Stimulated activated CD4-positive, alpha-beta T cell treated with anti-CD3 and anti-CD28 coated beads, Interleukin-12 subunit alpha, Interleukin-12 subunit beta, amount 100 ng/mL, for 24 hours (primary cell): ENCODE data around the gene PKP2.

ENCODE experiments used
- DNase-seq, 2 experiments: peaks; one replicate each; pipeline ENCODE4 v3.0.0-alpha.2; 2020; ENCODE audit warnings: low read depth in 2 of 2

PKP2 gene

DNA sequence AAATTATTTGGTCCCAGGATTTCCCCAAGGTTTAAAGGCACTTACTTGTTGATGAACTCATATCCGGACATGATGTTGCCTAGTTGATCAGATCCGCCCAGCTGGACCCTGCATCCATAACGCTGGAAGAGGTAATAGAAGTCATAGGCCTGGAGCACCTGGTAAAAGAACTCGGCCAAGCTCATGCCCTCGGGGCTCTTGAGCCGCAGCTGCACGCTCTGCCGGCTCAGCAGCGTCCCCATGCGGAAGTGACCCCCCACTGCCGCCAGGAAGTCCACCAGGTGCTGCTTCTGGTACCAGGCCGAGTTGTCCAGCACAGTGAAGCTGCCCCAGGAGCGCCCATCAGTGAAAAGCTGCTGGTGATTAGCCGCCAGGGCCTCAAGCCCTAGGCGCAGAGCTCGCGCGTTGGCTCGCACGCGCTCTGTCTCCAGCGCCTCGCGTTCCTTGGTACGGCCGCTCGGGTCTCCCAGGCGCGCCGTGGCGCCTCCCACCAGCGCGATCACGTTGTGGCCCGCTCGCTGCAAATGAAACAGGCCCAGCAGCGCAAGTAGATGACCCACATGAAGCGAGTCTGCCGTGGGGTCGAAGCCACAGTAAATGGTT is 141.4 kb downstream of the PKP2 start:
- DNase-seq, result peak; percentile 42 to 60

DNA sequence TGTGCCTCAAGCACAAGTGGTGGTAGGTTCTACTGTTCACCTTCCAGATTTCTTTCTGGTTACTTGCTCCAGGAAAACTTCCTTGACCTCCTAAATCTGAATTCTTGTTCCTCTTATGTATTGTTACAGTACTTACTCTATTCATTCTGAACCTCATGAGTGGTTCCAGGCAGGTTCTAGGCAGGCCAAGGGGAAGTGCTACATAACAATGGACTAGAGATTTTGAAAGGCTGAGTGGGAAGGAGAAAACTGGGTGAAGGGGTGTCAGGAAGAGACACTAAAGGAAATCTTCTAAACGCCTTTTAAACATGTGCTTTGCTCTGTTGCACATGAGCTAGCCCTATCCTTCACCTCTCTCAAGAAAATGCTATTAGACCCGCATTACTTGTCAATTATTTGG is 142.5 kb downstream of the PKP2 start:
- DNase-seq, result no peak

DNA sequence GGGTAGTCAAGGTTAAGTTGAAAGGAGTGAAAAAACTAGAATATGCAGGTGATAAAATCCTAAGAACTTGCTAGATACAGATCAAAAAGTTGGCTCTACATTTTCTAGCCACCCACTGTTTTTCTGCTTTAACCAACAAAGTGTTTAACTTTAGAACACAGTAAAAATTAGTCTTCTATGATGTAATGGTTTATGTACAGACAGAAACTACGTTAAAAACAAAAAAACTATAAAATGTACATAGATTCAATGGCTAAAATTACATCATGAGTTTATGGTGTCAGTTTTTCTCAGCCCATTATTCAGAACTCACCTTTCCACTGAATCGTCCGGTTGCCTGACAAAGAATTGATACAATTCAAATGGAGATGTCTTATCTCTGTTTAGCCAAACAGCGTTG is 143.0 kb downstream of the PKP2 start:
- no peak for DNase-seq

DNA sequence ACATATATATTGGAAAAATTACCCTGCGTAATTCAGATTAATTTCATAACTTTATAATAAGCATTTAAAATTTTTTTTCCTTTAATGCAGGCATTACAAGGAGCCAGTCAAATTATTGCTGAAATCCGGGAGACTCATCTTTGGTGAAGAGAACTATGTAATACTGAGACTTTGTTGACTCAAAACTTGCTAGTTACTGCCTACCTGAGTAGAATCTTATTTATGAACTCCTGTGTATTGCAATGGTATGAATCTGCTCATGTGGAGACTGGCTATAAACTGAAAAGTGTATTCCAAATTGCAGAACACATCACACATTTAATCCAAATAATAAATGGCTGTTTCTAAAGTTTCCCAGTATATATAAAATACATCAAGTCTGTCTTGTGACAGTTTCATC is 153.3 kb downstream of the PKP2 start:
- no peak for DNase-seq

DNA sequence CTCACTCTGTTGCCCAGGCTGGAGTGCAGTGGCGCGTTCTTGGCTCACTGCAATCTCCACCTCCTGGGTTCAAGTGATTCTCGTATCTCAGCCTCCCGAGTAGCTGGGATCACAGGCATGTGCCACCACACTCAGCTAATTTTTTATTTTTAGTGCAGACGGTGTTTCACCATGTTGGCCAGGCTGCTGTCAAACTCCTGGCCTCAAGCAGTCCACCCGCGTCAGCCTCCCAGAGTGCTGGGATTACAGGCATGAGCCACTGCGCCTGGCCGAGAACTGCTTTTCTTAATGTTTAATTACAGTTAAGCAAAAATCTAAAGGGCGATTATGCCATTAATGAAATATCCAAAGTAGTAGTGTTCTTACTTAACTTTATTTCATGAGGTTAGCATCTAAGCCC is 154.4 kb downstream of the PKP2 start:
- no peak for DNase-seq
